NCI-H1694 treated with DMSO at 0.1 percent for 48 hours (cell line): ENCODE data around the gene NAP1L4.
A peak's percentile ranks its signal among the peaks of the same experiment; 100 is the strongest.

Source experiments
- DNase-seq: peaks from one replicate; lab custom pipeline; 2025; lab: John Stamatoyannopoulos, UW

NAP1L4 gene

GRCh38 chr11:2934611-2935239 is 57.4 kb downstream of the NAP1L4 start:
- DNase-seq = no peak

DNA sequence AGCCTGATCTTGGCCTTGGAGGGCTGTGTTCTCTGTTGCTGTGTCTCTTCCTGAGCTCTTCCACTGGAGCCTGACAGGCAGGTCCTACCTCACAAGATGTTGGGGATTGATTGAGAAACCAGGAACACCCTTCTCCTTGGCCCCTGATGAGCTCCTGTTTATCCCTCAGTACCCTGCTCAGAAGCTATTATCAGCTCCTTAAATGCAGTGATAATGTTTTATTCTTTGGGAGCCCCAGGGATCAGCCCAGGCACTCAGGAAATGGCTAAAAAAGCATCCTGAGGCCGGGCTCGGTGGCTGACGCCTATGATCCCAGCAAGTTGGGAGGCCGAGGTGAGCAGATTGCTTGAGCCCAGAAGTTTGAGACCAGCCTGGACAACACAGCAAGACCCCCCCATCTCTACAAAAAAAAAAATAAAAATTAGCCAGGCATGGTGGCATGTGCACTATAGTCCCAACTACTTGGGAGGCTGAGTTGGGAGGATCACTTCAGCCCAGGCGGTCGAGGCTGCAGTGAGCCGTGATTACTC is 58.0 kb downstream of the NAP1L4 start:
- DNase-seq = no peak

- DNase-seq = no peak
Measured at GRCh38 chr11:2933375-2934020, 58.6 kb downstream of the NAP1L4 start.

DNA sequence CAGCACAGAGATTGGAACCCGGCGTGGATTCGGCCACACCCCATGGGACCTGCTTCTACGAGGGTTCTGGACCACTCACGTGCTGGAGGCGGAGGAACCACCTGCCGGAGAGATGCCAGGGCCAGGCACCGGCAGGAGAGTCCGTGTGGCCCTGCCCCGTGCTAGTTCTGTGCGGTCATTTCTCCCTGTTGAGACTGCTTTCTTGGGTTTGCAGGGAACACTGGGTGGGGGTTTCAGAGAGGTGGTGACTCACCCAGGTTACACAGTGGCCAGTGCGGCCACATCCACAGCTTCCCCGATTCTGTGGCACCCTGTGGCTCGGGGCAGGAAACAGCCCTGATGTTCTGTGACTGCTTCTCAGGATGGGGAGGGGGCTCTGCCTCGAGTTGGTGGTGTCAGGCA is 59.3 kb downstream of the NAP1L4 start:
- DNase-seq = no peak

- DNase-seq = no peak
Measured at GRCh38 chr11:2931771-2932738, 60.1 kb downstream of the NAP1L4 start.

DNA sequence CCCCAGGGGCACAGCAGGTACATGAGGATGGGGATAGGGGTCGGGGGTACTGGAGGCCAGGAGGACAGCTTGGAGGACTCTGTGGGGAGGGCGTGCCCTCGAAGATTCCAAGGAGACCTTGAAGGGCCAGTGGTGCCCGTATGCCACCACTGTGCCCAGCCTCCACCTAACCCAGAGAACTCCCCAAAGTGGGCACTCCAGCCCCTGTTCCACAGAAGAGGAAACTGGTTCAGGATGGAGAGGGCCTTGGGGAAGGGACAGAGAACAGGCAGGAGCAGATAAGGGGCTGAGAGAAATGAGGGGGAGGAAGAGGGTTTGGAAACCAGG is 60.7 kb downstream of the NAP1L4 start:
- no peak for DNase-seq

DNA sequence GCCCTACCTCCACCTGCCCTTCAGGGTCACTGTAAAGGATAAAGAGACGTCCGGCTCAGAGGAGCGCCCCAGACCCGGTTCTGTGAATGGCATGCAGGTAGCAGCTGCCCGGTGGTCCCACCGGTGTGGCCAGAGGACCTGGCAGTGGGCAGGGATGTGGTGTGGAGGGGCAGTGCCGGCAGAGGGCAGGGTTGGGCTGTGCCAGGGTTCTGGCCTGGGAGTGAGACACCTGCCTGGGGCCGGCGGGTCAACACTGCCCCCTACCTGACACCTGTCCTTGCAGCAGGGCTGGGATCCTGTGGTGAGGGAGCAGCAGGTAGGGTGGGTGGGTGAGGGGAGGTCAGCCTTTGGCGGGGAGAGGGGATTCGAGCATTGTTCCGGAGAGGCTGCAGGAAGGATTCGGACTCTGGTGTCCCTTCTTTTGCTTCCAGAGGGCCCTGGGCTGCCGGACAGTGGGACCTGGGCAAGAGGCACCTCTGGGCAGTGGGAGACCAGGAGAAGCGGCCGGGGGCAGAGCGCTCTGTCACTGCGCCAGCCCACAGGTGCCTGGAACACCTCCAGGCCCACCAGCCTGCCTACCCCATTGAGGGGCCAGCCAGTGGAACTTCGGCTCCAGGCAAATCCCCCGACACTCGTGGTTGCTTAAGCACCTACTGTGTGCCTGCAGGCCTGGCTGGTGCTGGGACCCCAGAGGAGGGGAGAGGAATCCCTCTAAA is 61.3 kb downstream of the NAP1L4 start:
- DNase-seq = no peak

GRCh38 chr11:2929950-2930703 is 62.0 kb downstream of the NAP1L4 start:
- no peak for DNase-seq

DNA sequence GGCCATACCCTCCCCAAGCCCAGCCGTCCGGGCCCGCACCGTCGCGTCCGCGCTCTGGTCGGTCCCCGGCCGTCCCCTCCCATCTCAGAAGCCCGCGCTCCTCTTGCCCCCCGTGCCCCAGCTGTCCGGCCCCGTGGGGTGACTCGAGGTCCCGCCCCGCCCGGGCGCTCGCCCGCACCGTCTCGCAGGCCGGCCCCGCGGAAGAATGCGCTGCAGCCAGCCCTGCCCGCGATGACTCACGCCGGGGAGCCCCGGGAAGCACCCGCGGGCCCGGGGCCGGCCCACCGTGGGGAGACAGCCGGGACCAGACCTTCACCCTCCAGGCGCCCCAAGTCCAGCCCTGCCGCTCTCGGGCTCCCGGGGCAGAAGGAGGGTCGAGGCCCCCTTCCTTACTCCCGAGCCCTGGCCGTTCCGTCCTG is 62.6 kb downstream of the NAP1L4 start:
- no peak for DNase-seq

DNA sequence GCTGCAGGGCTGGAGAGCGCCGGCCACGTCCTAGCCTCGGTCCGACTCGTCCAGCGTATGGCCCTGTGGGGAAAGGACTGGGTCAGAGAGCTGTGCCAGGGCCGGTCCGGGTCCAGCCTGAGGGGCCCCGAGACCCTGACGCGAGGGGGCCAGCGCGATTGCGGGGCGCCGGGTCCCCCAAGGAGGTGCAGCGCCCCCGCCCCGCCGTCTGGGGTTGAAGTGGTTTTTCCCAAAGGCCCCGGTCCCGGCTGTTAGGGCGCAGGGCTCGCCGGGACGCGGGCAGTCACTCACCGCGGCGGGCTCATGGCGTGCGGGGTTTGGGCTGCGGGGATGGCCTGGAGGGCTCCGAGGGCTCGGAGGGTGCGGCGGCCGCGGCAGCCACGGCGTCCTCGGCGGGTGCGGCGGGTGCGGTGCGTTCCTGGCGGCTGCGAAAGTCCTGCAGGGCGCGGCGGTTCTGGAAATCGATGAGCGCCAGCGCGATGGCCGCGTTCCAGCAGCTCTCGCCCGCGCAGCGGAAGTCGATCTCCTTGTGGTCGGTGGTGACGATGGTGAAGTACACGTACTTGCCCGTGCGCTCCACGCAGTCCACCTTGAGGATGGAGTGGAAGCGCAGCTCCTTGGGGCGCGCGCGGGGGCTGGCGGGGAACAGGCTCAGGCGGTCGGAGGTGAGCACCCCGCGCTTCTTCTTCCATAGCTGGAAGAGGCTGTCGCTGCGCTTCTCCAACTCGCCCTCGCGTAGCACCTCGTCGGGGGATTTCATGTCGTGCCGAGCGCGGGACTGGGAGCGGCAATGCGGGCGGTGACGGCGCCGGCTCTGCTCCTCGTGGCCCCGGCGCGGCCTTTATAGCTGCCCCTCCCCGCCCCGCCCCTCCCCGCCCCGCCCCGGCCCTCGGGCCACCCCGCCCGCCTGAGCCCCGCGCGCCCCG is 63.3 kb downstream of the NAP1L4 start, which contains the start of gene PHLDA2:
Gene PHLDA2 (minus strand): TSS at position 816 of the 926 bp plus-strand sequence. CDS start 56 bp downstream, at position 760.
- DNase-seq = no peak

DNA sequence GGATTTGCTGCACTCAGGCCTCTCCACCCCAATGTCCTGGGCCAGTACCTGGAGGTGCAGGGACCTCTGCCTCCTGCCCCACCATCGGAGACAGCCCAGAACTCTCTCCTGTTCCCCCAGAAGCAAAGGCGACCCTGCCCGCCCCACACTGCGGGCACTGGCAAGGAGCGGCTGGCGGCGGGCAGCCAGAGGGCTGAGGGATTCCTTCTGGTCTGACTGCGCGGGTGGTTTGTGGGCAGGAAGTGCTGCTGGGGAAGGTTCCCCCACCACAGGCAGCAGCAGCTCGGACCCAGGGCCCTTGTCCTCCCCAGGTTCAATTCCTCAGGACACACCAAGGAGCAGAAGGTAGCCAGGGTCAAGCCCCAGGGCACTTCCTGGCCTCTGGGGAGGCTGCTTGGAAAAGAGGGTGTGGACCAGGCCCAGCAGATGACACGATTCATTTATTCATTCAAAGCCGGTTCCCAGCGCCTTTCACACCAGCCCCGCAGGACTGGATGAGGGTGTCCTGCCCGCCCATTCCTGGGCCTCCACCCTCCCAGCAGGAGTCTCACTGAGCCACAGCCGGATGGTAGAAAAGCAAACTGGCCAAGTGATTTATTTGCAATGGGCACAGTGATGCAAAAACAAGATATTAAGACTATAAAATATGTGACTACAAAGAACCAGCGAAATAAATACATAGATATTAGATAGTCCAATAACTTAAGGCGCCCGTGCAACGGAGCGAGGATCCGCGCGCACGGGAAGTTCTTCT is 64.1 kb downstream of the NAP1L4 start:
- no peak for DNase-seq

- no peak for DNase-seq
Measured at GRCh38 chr11:2927121-2927800, 64.9 kb downstream of the NAP1L4 start.

- no peak for DNase-seq
Measured at GRCh38 chr11:2926611-2927051, 65.5 kb downstream of the NAP1L4 start.

- no peak for DNase-seq
Measured at GRCh38 chr11:2924821-2925675, 67.1 kb downstream of the NAP1L4 start.

DNA sequence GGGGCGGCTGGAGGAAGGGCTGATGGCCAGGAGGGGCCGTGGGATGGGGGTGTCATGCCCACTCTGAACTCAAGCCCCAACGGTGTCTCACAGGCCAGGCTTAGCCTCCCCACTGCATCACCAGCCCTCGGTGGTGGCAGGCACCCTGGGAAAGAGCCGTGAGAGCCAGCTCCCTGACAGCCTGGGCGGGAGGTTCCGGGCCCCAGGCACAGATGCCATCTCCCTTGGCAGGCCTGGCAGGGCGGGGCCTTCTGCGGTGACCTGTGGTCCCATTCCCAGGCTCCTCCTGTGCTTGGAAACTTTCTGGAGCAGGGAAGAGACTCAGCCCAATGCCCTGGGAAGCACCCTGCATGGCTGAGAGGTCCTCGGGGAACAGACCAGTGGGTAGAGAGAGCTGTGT is 67.7 kb downstream of the NAP1L4 start:
- peak; percentile 20 for DNase-seq

- no peak for DNase-seq
Measured at GRCh38 chr11:2923446-2924375, 68.4 kb downstream of the NAP1L4 start.

DNA sequence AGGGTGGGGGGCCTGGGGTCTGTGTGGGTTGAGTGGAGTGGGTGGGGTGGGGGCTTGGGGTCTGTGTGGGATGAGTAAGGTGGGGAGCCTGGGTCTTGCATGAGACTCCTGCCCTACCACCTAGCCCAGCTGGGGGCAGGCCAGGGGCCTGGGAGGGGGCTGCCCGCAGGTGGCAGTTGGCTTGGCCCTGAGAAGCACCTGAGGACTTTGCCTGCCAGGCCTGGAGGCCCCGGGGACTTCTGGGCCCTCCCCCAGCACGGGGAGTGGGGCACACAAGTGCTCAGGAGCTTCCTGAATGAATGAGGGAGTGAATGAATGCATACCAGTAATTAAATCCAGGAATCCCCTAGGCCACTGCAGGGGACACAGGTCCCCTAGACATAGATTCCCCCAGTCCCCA is 69.5 kb downstream of the NAP1L4 start:
- no peak for DNase-seq
